NB4 (cell line): ENCODE measurements around the gene BAZ1A.

ENCODE experiments used
- DNase-seq: peaks from one replicate; pipeline ENCODE4 v3.0.0; 2010; ENCODE audit warnings: low read depth
- H3K4me3 ChIP-seq: one replicate; pipeline ENCODE4 v1.5.1; 2011; ENCODE audit warnings: mild to moderate bottlenecking, low read depth, low read length, moderate library complexity
- CTCF ChIP-seq: IDR thresholded peaks from one replicate; pipeline ENCODE4 v1.5.1; 2012; ENCODE audit warnings: low read depth, low read length
- MYC ChIP-seq: IDR thresholded peaks from 2 replicates; pipeline ENCODE4 v1.6.1; 2011; ENCODE audit warnings: low read depth, low read length
- POLR2A ChIP-seq: IDR thresholded peaks from 2 replicates; pipeline ENCODE4 v1.6.1; 2011; ENCODE audit warnings: mild to moderate bottlenecking; ENCODE audit not compliant: insufficient read length; ENCODE audit errors: extremely low read depth
- TF ChIP-seq, protein P1 (sequence below): IDR thresholded peaks from 2 replicates; pipeline ENCODE4 v1.6.1; 2011; ENCODE audit warnings: low read depth, low read length

Gene BAZ1A

DNA sequence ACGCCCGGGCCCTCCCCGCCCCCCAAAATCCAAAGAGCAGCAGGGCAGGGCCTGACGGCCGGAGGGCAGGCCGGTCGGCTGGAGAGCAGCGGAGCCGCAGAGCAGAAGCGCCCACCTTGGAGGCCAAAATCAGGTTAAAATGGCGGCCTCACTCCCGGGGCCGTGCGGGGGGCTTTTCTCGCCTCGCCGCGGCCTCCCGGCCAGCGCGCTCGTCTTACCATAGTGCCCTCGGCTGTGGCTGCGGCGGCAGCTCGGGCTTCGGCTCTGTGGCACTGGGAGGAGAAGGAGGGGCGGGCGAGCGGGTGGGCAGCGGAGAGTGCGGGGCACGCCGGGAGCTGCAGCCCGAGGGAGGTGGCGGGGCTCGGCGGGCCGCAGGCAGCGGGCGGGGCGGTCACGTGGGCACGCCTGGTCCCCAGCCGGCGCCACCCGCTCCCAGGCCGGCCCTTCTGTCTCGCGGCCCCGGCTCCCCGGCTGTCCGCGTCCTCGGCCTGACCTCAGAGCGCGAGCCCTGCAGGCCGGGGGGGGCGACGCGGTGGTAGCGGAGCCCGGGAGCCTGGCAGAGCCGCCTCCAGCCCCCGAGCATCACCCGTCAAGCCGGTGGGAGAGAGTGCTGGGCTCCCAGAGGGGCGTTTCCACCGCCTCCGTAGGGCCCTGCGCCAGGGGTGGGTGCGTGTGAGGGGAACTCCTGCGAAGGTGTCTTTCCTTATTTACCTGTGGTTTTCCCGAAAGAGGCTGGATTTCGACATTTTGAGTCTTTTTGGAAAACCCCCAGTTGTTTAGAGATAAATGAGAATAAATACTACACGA lies 160.6 kb downstream of the BAZ1A start, which contains the start of gene CFL2:
CFL2 (minus strand) TSS at position 274 of the 807 bp plus-strand sequence; CDS start at position 221, 53 bp downstream.
- TF ChIP-seq CTCF (no peak), POLR2A (peak; percentile 62), MYC (0 out of 2 replicates have a peak, but pooled peaks have one; percentile 31)
- TF ChIP-seq, protein P1, sequence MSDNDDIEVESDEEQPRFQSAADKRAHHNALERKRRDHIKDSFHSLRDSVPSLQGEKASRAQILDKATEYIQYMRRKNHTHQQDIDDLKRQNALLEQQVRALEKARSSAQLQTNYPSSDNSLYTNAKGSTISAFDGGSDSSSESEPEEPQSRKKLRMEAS = peak; percentile 82
- DNase-seq = peak; percentile 83
- peak within 1 kb of the TSS; percentile 73 for H3K4me3 ChIP-seq

DNA sequence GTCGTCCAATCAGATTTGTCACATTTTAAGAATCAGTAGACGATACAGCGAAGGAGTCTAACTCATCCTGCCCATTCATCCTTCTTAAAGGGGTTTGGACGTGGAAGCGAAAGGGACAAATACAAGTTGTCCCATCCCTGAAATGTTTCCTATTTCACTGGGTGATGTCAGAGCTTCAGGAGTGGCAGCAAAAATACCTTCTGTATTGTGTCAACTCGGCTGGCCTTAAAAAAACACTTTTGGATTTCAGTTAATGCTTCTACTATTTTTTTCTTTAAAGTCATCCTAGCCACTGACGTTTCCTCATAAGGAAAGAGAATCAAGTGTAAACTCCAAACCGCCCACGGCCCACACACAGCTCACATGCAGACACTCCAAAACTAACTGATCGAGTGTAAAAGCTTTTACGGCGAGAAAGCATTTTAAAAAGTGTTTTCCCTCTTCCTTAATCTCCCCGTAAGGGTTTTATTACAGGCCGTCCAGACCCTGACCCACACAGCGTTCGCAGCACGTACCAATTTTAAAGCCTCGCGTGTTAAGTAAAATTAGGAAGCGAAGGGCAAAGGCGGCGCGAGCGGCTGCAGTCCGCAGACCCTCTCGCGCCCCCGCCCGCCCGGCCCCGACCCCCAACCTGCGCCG lies 161.4 kb downstream of the BAZ1A start:
- TF ChIP-seq CTCF = no peak
- no peak for TF ChIP-seq MYC
- TF ChIP-seq, protein P1 = 0 out of 2 replicates have a peak, but pooled peaks have one; percentile 28
- TF ChIP-seq POLR2A = no peak
- DNase-seq = peak; percentile 45
- H3K4me3 ChIP-seq = peak overlapping the region; percentile 73

DNA sequence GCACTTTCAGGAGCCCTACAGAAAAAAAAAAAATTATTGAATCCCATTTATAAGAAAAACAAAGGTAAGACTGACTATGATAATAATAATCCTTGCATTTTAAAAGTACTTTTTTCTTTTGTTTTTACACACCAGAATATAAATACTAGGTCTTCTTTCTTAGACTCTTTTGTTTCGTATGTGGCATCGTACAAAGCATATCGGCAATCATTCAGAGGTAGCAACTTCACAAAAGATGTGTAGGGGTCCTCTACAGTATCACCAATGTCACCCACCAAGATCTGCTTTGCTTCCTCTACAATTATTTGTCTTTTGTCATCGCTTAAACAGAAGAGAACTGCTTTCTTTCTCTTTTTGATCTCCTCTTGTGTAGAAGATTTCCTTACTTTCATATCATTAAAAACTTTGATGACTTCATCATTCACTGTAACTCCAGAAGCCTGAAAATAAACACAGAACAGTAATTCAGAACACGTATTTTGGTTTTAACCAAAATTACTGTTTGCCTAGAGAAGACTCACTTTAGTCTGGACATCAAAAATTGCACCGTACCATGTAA lies 162.0 kb downstream of the BAZ1A start:
- TF ChIP-seq CTCF (no peak), MYC (no peak)
- TF ChIP-seq, protein P1 = no peak
- peak overlapping the region; percentile 73 for H3K4me3 ChIP-seq
- no peak for DNase-seq

DNA sequence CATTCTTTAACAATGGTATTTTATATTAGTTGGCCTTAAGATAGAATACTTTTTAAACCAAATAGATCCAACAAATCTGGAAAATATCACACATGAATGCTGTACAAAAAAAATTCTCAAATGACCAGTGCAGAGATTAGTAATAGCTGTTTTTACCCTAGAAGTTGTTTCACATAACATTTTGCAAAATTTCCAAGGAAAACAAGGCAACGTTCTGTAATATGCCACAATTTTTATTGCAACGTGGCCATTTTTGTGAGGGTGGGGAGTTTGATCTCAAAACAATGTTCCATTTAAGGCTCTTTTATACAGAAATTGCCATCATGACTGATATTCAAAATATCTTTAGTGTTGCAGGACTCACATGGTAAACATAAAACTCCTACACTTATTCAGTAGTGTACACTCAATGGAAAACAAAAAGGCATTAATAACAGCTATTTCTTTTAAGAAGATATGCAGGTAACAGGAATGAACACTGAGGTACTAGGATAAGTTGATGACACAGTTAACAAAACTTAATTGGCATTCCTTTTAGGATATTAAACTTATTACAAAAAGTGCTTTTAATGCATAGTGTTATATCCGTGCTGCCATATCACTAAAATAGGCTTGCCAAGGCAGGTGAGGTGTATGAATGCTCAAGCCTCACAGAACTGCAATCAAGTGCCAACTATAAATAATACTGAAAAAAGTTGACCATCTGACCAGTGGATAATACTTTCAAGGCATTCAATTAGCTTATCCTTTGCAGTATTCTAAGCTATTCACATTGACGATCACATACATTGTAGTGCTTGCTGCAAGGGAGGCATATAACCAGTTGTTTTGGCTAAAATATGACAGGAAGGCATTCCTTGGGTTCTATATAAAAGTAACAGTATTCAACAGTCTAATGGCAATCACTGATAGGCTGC lies 163.1 kb downstream of the BAZ1A start:
- H3K4me3 ChIP-seq = no peak overlapping the region
- DNase-seq = no peak

DNA sequence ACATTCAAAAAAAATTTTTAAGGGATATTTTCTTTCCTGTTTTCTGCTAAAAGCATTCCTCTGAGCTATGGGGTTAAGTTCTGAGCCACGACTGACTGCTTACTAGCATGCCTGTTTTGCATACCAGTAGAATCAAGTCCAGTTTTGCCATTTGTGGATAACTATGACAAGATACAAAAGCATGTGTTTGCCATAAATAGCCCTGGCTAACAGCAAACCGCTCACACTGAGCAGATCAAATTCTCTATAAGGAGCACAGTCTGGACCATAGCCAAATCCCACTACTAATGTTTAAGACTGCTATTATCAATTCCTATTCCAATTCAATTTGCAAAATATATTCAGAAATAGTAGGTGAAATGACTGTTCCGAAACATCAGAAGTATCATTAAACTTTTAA lies 164.0 kb downstream of the BAZ1A start:
- TF ChIP-seq POLR2A (no peak), MYC (no peak), CTCF (no peak)
- TF ChIP-seq, protein P1 = no peak
- no peak overlapping the region for H3K4me3 ChIP-seq
- no peak for DNase-seq

More for the DNA sequence above, 163.1 kb downstream of the BAZ1A start:
- TF ChIP-seq POLR2A (no peak), MYC (no peak), CTCF (no peak)
